Measurements from ENCODE around the gene ULBP1.

DNA sequence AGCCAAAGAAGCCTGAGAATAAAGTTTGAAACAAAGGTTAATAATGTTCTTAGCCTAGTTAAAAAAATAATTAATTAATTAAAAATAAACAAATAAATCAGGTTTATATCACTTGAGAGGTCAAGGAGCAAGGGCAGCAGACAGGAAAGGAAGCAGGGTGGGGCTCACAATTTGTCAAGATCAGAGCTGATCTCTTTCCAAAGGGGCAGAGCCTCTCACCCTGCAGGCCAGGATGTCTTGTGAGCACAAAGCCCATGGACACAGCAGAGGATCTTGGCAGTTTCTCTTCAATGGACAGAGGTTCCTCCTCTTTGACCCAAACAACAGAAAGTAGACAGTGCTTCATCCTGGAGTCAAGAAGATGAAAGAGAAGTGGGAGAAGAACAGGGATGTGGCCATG lies 14.9 kb downstream of the ULBP1 start:
- TF ChIP-seq, protein P1, sequence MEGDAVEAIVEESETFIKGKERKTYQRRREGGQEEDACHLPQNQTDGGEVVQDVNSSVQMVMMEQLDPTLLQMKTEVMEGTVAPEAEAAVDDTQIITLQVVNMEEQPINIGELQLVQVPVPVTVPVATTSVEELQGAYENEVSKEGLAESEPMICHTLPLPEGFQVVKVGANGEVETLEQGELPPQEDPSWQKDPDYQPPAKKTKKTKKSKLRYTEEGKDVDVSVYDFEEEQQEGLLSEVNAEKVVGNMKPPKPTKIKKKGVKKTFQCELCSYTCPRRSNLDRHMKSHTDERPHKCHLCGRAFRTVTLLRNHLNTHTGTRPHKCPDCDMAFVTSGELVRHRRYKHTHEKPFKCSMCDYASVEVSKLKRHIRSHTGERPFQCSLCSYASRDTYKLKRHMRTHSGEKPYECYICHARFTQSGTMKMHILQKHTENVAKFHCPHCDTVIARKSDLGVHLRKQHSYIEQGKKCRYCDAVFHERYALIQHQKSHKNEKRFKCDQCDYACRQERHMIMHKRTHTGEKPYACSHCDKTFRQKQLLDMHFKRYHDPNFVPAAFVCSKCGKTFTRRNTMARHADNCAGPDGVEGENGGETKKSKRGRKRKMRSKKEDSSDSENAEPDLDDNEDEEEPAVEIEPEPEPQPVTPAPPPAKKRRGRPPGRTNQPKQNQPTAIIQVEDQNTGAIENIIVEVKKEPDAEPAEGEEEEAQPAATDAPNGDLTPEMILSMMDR (IDR thresholded peaks at IDR 0.05 in 4 of 5, conservative IDR thresholded peaks at IDR 0.05 in 1 of 5), result no peak
- TF ChIP-seq POLR2A (IDR thresholded peaks at IDR 0.05), result no peak

Data from gastrocnemius medialis (tissue), 4 donors.